ENCODE data around the gene ZCWPW1.
"Not testable (repeated sequence)": the region's sequence is repeated elsewhere in the genome, so short reads cannot be mapped to it uniquely, and the experiment has no call there.

The ZCWPW1 gene

DNA sequence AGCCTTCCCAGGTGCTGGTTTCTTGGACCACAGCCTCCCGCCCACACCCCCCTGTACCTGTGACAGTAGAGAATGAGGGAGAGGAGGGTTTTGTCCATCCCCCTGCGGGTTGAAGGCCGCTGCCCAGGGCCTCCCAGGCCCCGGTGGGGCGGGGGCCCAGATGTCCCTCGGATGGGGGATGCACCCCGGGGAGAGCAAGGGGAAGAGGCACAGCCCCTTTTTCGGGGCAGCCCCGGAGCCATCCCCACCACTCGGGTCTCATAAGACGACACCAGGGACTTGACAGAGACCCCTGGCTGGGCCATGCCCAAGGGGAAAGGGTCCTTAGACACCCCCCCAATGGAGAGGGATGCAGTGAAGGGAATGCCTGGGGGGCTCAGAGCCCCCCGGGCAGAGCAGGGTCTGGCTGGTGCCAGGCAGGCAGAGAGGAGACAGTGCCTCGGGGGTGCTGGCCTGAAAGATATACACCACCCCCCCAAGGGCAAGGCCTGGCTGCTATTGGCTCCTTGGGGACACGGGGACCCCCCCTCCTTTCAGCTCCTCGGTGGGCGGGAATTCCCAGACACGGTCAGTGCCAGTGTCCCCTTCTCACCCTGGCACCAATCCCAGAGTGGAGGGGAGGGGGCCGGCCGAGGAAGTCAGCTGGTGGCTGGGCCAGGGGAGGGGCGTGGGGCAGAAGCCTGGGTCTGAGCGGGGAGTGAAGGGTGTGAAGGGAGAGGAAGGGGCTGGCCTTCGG is 39.3 kb upstream of the ZCWPW1 start:
- peaks cover 32% of the 10 kb centered on the region for H3K36me3 ChIP-seq (ENCODE audit: insufficient read depth, low read length)
- no peak overlapping the region for H3K4me2 ChIP-seq (ENCODE audit: low read length)
- no peak overlapping the region for H3K4me3 ChIP-seq (ENCODE audit: low read length)
- no peaks in the 10 kb centered on the region for H3K27me3 ChIP-seq (ENCODE audit: control insufficient read depth, insufficient read depth, low read length)
- H3K9ac ChIP-seq (ENCODE audit: low read depth, low read length), result no peak overlapping the region
- H3K9me3 ChIP-seq (replicated peaks; ENCODE audit: low read length), result no peaks in the 10 kb centered on the region
- peaks cover 36% of the 10 kb centered on the region for H3K4me1 ChIP-seq (ENCODE audit: control insufficient read depth, insufficient read depth, low read length)

DNA sequence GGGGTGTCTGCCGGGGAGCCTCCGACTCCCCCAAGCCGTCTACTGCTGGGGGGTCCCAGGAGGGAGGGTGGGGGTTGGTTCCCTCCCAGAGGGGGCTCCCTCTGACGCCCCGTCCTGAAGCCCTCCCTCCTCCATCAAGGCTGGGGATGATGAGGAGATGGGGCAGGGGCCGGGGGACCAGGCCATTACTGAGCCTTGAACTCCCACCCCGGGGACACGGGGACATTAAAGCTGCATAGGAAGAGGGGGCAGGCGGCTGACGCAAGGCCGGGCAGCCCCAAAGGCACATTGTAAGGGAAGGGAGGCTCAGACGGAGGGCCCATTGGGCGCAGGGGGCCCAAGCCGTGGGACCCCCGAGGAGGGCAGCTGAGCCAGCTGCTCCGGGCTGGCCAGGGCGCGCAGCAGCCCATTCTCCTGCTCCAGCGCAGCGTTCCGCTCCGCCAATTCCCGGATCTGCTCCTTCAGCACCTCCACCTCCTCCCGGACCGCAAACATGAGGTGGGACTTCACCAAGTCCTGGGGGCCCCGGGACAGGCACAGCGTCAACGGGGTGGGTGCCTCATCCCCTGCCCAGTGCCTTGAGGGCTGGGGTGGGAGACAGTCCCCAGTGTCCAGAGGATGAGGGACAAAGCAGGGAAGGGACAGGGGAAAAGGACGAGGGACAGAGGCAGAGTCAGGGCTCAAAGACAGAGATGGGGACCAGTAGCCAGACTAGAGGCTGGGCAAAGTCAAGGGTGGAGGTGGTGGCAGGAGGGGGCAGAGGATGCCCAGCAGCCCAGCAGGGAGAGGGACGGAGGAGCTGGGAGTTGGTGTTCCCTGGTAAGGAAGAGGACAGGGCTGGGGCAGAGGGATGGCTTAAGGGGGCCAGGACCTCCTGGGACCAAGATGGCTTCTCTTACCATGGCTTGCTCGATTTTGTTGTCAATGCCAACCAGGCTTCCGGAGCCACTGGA is 38.4 kb upstream of the ZCWPW1 start:
- no peaks in the 10 kb centered on the region for H3K27me3 ChIP-seq (ENCODE audit: control insufficient read depth, insufficient read depth, low read length)
- peaks cover 33% of the 10 kb centered on the region for H3K4me1 ChIP-seq (ENCODE audit: control insufficient read depth, insufficient read depth, low read length)
- no peak overlapping the region for H3K9ac ChIP-seq (ENCODE audit: low read depth, low read length)
- H3K36me3 ChIP-seq (ENCODE audit: insufficient read depth, low read length), result peaks cover 27% of the 10 kb centered on the region
- no peaks in the 10 kb centered on the region for H3K9me3 ChIP-seq (replicated peaks; ENCODE audit: low read length)
- H3K4me3 ChIP-seq (ENCODE audit: low read length), result no peak overlapping the region
- no peak overlapping the region for H3K4me2 ChIP-seq (ENCODE audit: low read length)

- Histone ChIP-seq H3K9ac (ENCODE audit: low read depth, low read length) (no peak overlapping the region), H3K27me3 (ENCODE audit: control insufficient read depth, insufficient read depth, low read length) (no peaks in the 10 kb centered on the region), H3K4me2 (ENCODE audit: low read length) (peak overlapping the region; percentile 23), H3K4me1 (ENCODE audit: control insufficient read depth, insufficient read depth, low read length) (peaks cover 33% of the 10 kb centered on the region), H3K36me3 (ENCODE audit: insufficient read depth, low read length) (peaks cover 23% of the 10 kb centered on the region), H3K4me3 (ENCODE audit: low read length) (no peak overlapping the region), H3K9me3 (replicated peaks; ENCODE audit: low read length) (no peaks in the 10 kb centered on the region)
Observed at GRCh38 chr7:100465702-100466311, 37.3 kb upstream of the ZCWPW1 start.

DNA sequence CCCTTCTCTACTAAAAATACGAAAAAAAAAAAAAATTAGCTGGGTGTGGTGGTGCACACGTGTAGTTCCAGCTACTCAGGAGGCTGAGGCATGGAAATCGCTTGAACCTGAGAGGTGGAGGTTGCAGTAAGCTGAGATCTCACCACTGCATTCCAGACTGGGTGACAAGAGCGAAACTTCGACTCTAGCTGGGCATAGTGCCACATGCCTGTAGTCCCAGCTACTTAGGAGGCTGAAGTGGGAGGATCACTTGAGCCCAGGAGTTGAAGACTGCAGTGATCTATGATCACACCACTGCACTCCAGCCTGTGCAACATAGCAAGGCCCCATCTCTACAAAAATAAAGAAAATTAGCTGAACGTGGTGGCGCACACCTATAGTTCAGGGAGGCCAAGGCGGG is 36.8 kb upstream of the ZCWPW1 start:
- peaks cover 33% of the 10 kb centered on the region for H3K4me1 ChIP-seq (ENCODE audit: control insufficient read depth, insufficient read depth, low read length)
- no peak overlapping the region for H3K4me3 ChIP-seq (ENCODE audit: low read length)
- peaks cover 17% of the 10 kb centered on the region for H3K36me3 ChIP-seq (ENCODE audit: insufficient read depth, low read length)
- H3K4me2 ChIP-seq (ENCODE audit: low read length), result peak overlapping the region; percentile 23
- H3K27me3 ChIP-seq (ENCODE audit: control insufficient read depth, insufficient read depth, low read length), result no peaks in the 10 kb centered on the region
- H3K9me3 ChIP-seq (replicated peaks; ENCODE audit: low read length), result no peaks in the 10 kb centered on the region
- H3K9ac ChIP-seq (ENCODE audit: low read depth, low read length), result no peak overlapping the region

DNA sequence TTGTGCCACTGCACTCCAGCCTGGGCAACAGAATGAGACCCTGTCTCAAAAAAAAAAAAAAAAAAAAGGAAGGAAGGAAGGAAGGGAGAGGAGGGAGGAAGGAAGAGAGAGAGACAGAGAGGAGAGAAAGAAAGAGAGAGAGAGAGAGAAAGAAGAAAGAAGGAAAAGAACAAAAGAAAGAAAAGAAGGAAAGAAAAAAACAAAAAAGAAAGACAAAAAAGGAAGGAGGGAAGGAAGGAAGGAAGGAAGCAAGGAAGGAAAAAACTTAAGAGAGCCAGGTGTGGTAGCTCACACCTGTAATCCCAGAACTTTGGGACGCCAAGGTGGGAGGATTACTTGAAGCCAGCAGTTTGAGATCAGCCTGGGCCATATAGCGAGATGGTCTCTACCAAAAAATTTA is 36.3 kb upstream of the ZCWPW1 start:
- Histone ChIP-seq H3K4me3 (ENCODE audit: low read length) (no peak overlapping the region), H3K9me3 (replicated peaks; ENCODE audit: low read length) (no peaks in the 10 kb centered on the region), H3K27me3 (ENCODE audit: control insufficient read depth, insufficient read depth, low read length) (no peaks in the 10 kb centered on the region), H3K36me3 (ENCODE audit: insufficient read depth, low read length) (peaks cover 17% of the 10 kb centered on the region), H3K4me1 (ENCODE audit: control insufficient read depth, insufficient read depth, low read length) (peaks cover 33% of the 10 kb centered on the region), H3K9ac (ENCODE audit: low read depth, low read length) (no peak overlapping the region), H3K4me2 (ENCODE audit: low read length) (no peak overlapping the region)

GRCh38 chr7:100464210-100464660 is 35.7 kb upstream of the ZCWPW1 start, which contains the start of gene SPACDR:
Gene SPACDR (minus strand): TSS chr7:100464260. CDS start chr7:100464025, 235 bp downstream.
- Histone ChIP-seq H3K4me1 (ENCODE audit: control insufficient read depth, insufficient read depth, low read length) (peaks cover 33% of the 10 kb centered on the region), H3K9ac (ENCODE audit: low read depth, low read length) (no peak within 1 kb of the TSS), H3K27me3 (ENCODE audit: control insufficient read depth, insufficient read depth, low read length) (no peaks in the 10 kb centered on the region), H3K36me3 (ENCODE audit: insufficient read depth, low read length) (peaks cover 14% of the 10 kb centered on the region), H3K9me3 (replicated peaks; ENCODE audit: low read length) (no peaks in the 10 kb centered on the region), H3K4me3 (ENCODE audit: low read length) (no peak within 1 kb of the TSS), H3K4me2 (ENCODE audit: low read length) (no peak within 1 kb of the TSS)

GRCh38 chr7:100457033-100457432 is 28.5 kb upstream of the ZCWPW1 start:
- H3K9ac ChIP-seq (ENCODE audit: low read depth, low read length), result no peak overlapping the region
- no peaks in the 10 kb centered on the region for H3K9me3 ChIP-seq (replicated peaks; ENCODE audit: low read length)
- H3K36me3 ChIP-seq (ENCODE audit: insufficient read depth, low read length), result peaks cover 8% of the 10 kb centered on the region
- H3K4me2 ChIP-seq (ENCODE audit: low read length), result no peak overlapping the region
- no peak overlapping the region for H3K4me3 ChIP-seq (ENCODE audit: low read length)
- H3K27me3 ChIP-seq (ENCODE audit: control insufficient read depth, insufficient read depth, low read length), result no peaks in the 10 kb centered on the region
- no peaks in the 10 kb centered on the region for H3K4me1 ChIP-seq (ENCODE audit: control insufficient read depth, insufficient read depth, low read length)

DNA sequence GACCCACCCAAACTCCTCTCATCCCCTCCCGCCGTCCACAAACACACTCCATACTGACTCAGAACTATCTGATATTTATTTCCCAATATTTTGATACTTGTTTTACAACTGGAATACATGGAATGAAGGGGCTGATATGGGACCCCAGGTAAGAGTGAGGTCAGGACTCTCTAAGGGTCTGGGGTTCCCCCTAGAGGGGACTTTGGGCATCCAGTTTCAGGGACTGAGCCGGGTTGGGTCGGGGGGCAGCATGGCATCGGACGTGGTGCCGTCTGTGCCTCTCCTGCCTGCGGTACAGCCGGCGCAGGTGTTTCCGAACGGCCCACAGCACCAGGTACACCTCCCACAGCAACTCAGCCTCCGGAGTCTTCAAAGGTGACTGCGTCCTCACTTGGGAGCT is 28.1 kb upstream of the ZCWPW1 start:
- H3K9ac ChIP-seq (ENCODE audit: low read depth, low read length), result no peak overlapping the region
- no peak overlapping the region for H3K4me2 ChIP-seq (ENCODE audit: low read length)
- H3K36me3 ChIP-seq (ENCODE audit: insufficient read depth, low read length), result peaks cover 8% of the 10 kb centered on the region
- H3K9me3 ChIP-seq (replicated peaks; ENCODE audit: low read length), result no peaks in the 10 kb centered on the region
- no peak overlapping the region for H3K4me3 ChIP-seq (ENCODE audit: low read length)
- H3K27me3 ChIP-seq (ENCODE audit: control insufficient read depth, insufficient read depth, low read length), result no peaks in the 10 kb centered on the region
- no peaks in the 10 kb centered on the region for H3K4me1 ChIP-seq (ENCODE audit: control insufficient read depth, insufficient read depth, low read length)

GRCh38 chr7:100455206-100455605 is 26.7 kb upstream of the ZCWPW1 start:
- no peaks in the 10 kb centered on the region for H3K27me3 ChIP-seq (ENCODE audit: control insufficient read depth, insufficient read depth, low read length)
- H3K4me1 ChIP-seq (ENCODE audit: control insufficient read depth, insufficient read depth, low read length), result peaks cover 3% of the 10 kb centered on the region
- H3K36me3 ChIP-seq (ENCODE audit: insufficient read depth, low read length), result peaks cover 8% of the 10 kb centered on the region
- no peaks in the 10 kb centered on the region for H3K9me3 ChIP-seq (replicated peaks; ENCODE audit: low read length)
- H3K9ac ChIP-seq (ENCODE audit: low read depth, low read length), result no peak overlapping the region
- no peak overlapping the region for H3K4me3 ChIP-seq (ENCODE audit: low read length)
- no peak overlapping the region for H3K4me2 ChIP-seq (ENCODE audit: low read length)

DNA sequence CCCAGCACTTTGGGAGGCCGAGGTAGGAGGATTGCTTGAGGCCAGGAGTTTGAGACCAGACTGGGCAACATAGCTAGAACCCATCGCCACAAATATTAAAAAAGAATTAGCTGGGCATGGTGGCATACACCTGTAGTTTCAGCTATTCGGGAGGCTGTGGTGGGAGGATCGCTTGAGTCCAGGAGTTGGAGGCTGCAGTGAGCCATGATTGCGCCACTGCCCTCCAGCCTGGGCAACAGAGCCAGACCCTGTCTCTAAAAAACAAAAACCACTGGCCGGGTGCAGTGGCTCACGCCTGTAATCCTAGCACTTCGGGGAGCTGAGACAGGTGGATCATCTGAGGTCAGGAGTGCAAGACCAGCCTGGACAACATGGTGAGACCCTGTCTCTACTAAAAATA is 25.4 kb upstream of the ZCWPW1 start:
- not testable (repeated sequence) for H3K4me3 ChIP-seq (ENCODE audit: low read length); H3K4me2 ChIP-seq (ENCODE audit: low read length); H3K9ac ChIP-seq (ENCODE audit: low read depth, low read length); H3K9me3 ChIP-seq (replicated peaks; ENCODE audit: low read length); H3K27me3 ChIP-seq (ENCODE audit: control insufficient read depth, insufficient read depth, low read length); H3K4me1 ChIP-seq (ENCODE audit: control insufficient read depth, insufficient read depth, low read length); H3K36me3 ChIP-seq (ENCODE audit: insufficient read depth, low read length)

DNA sequence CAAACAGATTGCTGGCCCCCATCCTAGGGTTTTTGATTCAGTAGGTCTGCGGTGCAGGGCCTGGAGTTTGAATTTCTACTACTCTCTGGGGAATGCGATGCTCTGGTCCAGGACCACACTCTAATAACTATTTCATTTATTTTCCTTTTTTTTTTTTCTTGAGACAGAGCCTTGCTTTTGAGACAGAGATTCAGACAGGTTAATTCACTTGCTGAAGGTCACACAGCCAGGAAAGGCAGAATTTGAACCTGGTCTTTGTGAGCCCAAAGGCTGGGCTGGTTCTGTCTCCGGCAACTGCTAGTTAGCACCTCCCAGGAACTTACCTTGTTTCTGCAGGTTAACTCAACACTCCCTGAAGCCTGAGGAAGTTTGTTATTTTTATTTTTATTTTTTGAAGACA is 24.0 kb upstream of the ZCWPW1 start:
- Histone ChIP-seq H3K4me3 (ENCODE audit: low read length) (no peak overlapping the region), H3K4me1 (ENCODE audit: control insufficient read depth, insufficient read depth, low read length) (peaks cover 3% of the 10 kb centered on the region), H3K36me3 (ENCODE audit: insufficient read depth, low read length) (peaks cover 8% of the 10 kb centered on the region), H3K27me3 (ENCODE audit: control insufficient read depth, insufficient read depth, low read length) (no peaks in the 10 kb centered on the region), H3K9me3 (replicated peaks; ENCODE audit: low read length) (no peaks in the 10 kb centered on the region), H3K9ac (ENCODE audit: low read depth, low read length) (no peak overlapping the region), H3K4me2 (ENCODE audit: low read length) (no peak overlapping the region)
